ENCODE data around the gene MPC2. TPM values are rescaled to one million over a fixed set of nuclear protein-coding genes. Genes with fewer than 3 reads are reported as not detected.
A peak's percentile ranks its signal among the peaks of the same experiment; 100 is the strongest.

MPC2 gene
- total and polyA plus RNA-seq, 4 experiments from 2014 or later, result 30.8 to 123 (median 60.5) TPM

GRCh38 chr1:167909691-167910180 lies 27.1 kb downstream of the MPC2 start:
- ChIA-PET POLR2A (ENCODE audit: partially characterized antibody) (no interaction called here), CTCF (ENCODE audit: partially characterized antibody) (interaction anchor here (1.3 kb wide), 1 partner anchor 17 kb away, joined by 3 read pairs; no protein-coding TSS in a partner anchor)
- Mint-ChIP-seq H3K27me3 (peaks cover 2 to 3% of the 10 kb centered on the region in 2 donors), H3K4me1 (no peaks in the 10 kb centered on the region), H3K27ac (no peak overlapping the region), H3K36me3 (peaks cover 3 to 7% of the 10 kb centered on the region in 2 donors), H3K4me3 (peak overlapping the region in 1 of 8 donors; percentile 7), H3K9me3 (peaks cover 0 to 18% (median 15%) of the 10 kb centered on the region in 8 donors)
- DNase-seq, result no peak
- Histone ChIP-seq H3K27me3 (ENCODE audit: insufficient read depth, low read length) (no peaks in the 10 kb centered on the region), H3K36me3 (ENCODE audit: insufficient read depth, low read length) (no peaks in the 10 kb centered on the region), H3K27ac (ENCODE audit: low read depth, low read length) (no peak overlapping the region), H3K9me3 (ENCODE audit: control insufficient read depth in 1 of 2, low read length in 2 of 2) (no peaks in the 10 kb centered on the region), H3K4me1 (ENCODE audit: insufficient read depth, low read length) (no peaks in the 10 kb centered on the region), H3K4me3 (ENCODE audit: low read length in 2 of 2) (no peak overlapping the region)
- intact Hi-C loops (cut with micrococcal nuclease), result no loop called here

GRCh38 chr1:167905671-167906070 lies 31.2 kb downstream of the MPC2 start:
- ChIA-PET CTCF (ENCODE audit: partially characterized antibody) (no interaction called here), POLR2A (ENCODE audit: partially characterized antibody) (no interaction called here)
- Histone ChIP-seq H3K36me3 (ENCODE audit: insufficient read depth, low read length) (no peaks in the 10 kb centered on the region), H3K4me3 (ENCODE audit: low read length in 2 of 2) (no peak overlapping the region), H3K27me3 (ENCODE audit: insufficient read depth, low read length) (no peaks in the 10 kb centered on the region), H3K9me3 (ENCODE audit: control insufficient read depth in 1 of 2, low read length in 2 of 2) (no peaks in the 10 kb centered on the region), H3K4me1 (ENCODE audit: insufficient read depth, low read length) (no peaks in the 10 kb centered on the region), H3K27ac (ENCODE audit: low read depth, low read length) (no peak overlapping the region)
- Mint-ChIP-seq H3K36me3 (no peaks in the 10 kb centered on the region), H3K4me1 (no peaks in the 10 kb centered on the region), H3K27ac (no peak overlapping the region), H3K9me3 (peaks cover 0 to 18% (median 15%) of the 10 kb centered on the region in 8 donors), H3K27me3 (peaks cover 2 to 3% of the 10 kb centered on the region in 2 donors), H3K4me3 (no peak overlapping the region)
- intact Hi-C loops (cut with micrococcal nuclease), result no loop called here
- no peak for DNase-seq

- peaks cover 0 to 14% (median 12%) of the 10 kb centered on the region in 8 donors for H3K9me3 Mint-ChIP-seq
- DNase-seq, result no peak
- H3K27ac Mint-ChIP-seq, result no peak overlapping the region
- intact Hi-C loops (cut with micrococcal nuclease), result no loop called here
- no peaks in the 10 kb centered on the region for H3K27me3 ChIP-seq (ENCODE audit: insufficient read depth, low read length)
- H3K9me3 ChIP-seq (ENCODE audit: control insufficient read depth in 1 of 2, low read length in 2 of 2), result no peaks in the 10 kb centered on the region
- peaks cover 2 to 3% of the 10 kb centered on the region in 2 donors for H3K27me3 Mint-ChIP-seq
- no peak overlapping the region for H3K4me3 ChIP-seq (ENCODE audit: low read length in 2 of 2)
- ChIA-PET POLR2A (ENCODE audit: partially characterized antibody) (no interaction called here), CTCF (ENCODE audit: partially characterized antibody) (no interaction called here)
- H3K27ac ChIP-seq (ENCODE audit: low read depth, low read length), result no peak overlapping the region
- H3K4me1 ChIP-seq (ENCODE audit: insufficient read depth, low read length), result no peaks in the 10 kb centered on the region
- no peak overlapping the region for H3K4me3 Mint-ChIP-seq
- no peaks in the 10 kb centered on the region for H3K36me3 Mint-ChIP-seq
- H3K36me3 ChIP-seq (ENCODE audit: insufficient read depth, low read length), result no peaks in the 10 kb centered on the region
- no peaks in the 10 kb centered on the region for H3K4me1 Mint-ChIP-seq
These were observed 31.7 kb downstream of the MPC2 start for GRCh38 chr1:167905182-167905581.

GRCh38 chr1:167904652-167905130 lies 32.2 kb downstream of the MPC2 start:
- peaks cover 0 to 10% (median 9%) of the 10 kb centered on the region in 8 donors for H3K9me3 Mint-ChIP-seq
- POLR2A ChIA-PET (ENCODE audit: partially characterized antibody), result no interaction called here
- H3K4me3 Mint-ChIP-seq, result no peak overlapping the region
- H3K4me1 ChIP-seq (ENCODE audit: insufficient read depth, low read length), result no peaks in the 10 kb centered on the region
- no peak overlapping the region for H3K27ac ChIP-seq (ENCODE audit: low read depth, low read length)
- intact Hi-C loops (cut with micrococcal nuclease), result no loop called here
- DNase-seq, result no peak
- no peak overlapping the region for H3K27ac Mint-ChIP-seq
- no peaks in the 10 kb centered on the region for H3K27me3 ChIP-seq (ENCODE audit: insufficient read depth, low read length)
- CTCF ChIA-PET (ENCODE audit: partially characterized antibody), result no interaction called here
- no peaks in the 10 kb centered on the region for H3K9me3 ChIP-seq (ENCODE audit: control insufficient read depth in 1 of 2, low read length in 2 of 2)
- H3K36me3 ChIP-seq (ENCODE audit: insufficient read depth, low read length), result no peaks in the 10 kb centered on the region
- H3K4me1 Mint-ChIP-seq, result no peaks in the 10 kb centered on the region
- peaks cover 1 to 2% of the 10 kb centered on the region in 2 donors for H3K27me3 Mint-ChIP-seq
- no peaks in the 10 kb centered on the region for H3K36me3 Mint-ChIP-seq
- no peak overlapping the region for H3K4me3 ChIP-seq (ENCODE audit: low read length in 2 of 2)

- intact Hi-C loops (cut with micrococcal nuclease), result no loop called here
- CTCF ChIA-PET (ENCODE audit: partially characterized antibody), result no interaction called here
These were observed 36.0 kb downstream of the MPC2 start for GRCh38 chr1:167900907-167901306.

GRCh38 chr1:167899253-167899681 lies 37.6 kb downstream of the MPC2 start:
- Histone ChIP-seq H3K27me3 (ENCODE audit: insufficient read depth, low read length) (no peaks in the 10 kb centered on the region), H3K27ac (ENCODE audit: low read depth, low read length) (no peak overlapping the region), H3K4me3 (ENCODE audit: low read length in 2 of 2) (no peak overlapping the region), H3K9me3 (ENCODE audit: control insufficient read depth in 1 of 2, low read length in 2 of 2) (no peaks in the 10 kb centered on the region), H3K36me3 (ENCODE audit: insufficient read depth, low read length) (no peaks in the 10 kb centered on the region), H3K4me1 (ENCODE audit: insufficient read depth, low read length) (no peaks in the 10 kb centered on the region)
- Mint-ChIP-seq H3K9me3 (no peaks in the 10 kb centered on the region), H3K4me1 (no peaks in the 10 kb centered on the region), H3K36me3 (no peaks in the 10 kb centered on the region), H3K27ac (no peak overlapping the region), H3K27me3 (no peaks in the 10 kb centered on the region), H3K4me3 (no peak overlapping the region)
- intact Hi-C loops (cut with micrococcal nuclease), result no loop called here
- POLR2A ChIA-PET (ENCODE audit: partially characterized antibody), result no interaction called here
- no peak for DNase-seq
- CTCF ChIA-PET (ENCODE audit: partially characterized antibody), result no interaction called here

More at GRCh38 chr1:167900907-167901306, 36.0 kb downstream of the MPC2 start:
- Mint-ChIP-seq H3K36me3 (no peaks in the 10 kb centered on the region), H3K4me1 (no peaks in the 10 kb centered on the region), H3K27ac (no peak overlapping the region), H3K9me3 (no peaks in the 10 kb centered on the region), H3K27me3 (no peaks in the 10 kb centered on the region), H3K4me3 (no peak overlapping the region)
- Histone ChIP-seq H3K9me3 (ENCODE audit: control insufficient read depth in 1 of 2, low read length in 2 of 2) (no peaks in the 10 kb centered on the region), H3K27ac (ENCODE audit: low read depth, low read length) (no peak overlapping the region), H3K4me3 (ENCODE audit: low read length in 2 of 2) (no peak overlapping the region), H3K4me1 (ENCODE audit: insufficient read depth, low read length) (no peaks in the 10 kb centered on the region), H3K27me3 (ENCODE audit: insufficient read depth, low read length) (no peaks in the 10 kb centered on the region), H3K36me3 (ENCODE audit: insufficient read depth, low read length) (no peaks in the 10 kb centered on the region)
- POLR2A ChIA-PET (ENCODE audit: partially characterized antibody), result no interaction called here
- DNase-seq, result no peak

- Histone ChIP-seq H3K4me3 (ENCODE audit: low read length in 2 of 2) (no peak overlapping the region), H3K27me3 (ENCODE audit: insufficient read depth, low read length) (no peaks in the 10 kb centered on the region), H3K4me1 (ENCODE audit: insufficient read depth, low read length) (no peaks in the 10 kb centered on the region), H3K36me3 (ENCODE audit: insufficient read depth, low read length) (no peaks in the 10 kb centered on the region), H3K9me3 (ENCODE audit: control insufficient read depth in 1 of 2, low read length in 2 of 2) (no peaks in the 10 kb centered on the region), H3K27ac (ENCODE audit: low read depth, low read length) (no peak overlapping the region)
- ChIA-PET CTCF (ENCODE audit: partially characterized antibody) (no interaction called here), POLR2A (ENCODE audit: partially characterized antibody) (no interaction called here)
- DNase-seq, result no peak
- H3K27me3 Mint-ChIP-seq, result no peaks in the 10 kb centered on the region
- H3K36me3 Mint-ChIP-seq, result no peaks in the 10 kb centered on the region
- H3K4me1 Mint-ChIP-seq, result no peaks in the 10 kb centered on the region
- no peak overlapping the region for H3K4me3 Mint-ChIP-seq
- H3K9me3 Mint-ChIP-seq, result no peaks in the 10 kb centered on the region
- no peak overlapping the region for H3K27ac Mint-ChIP-seq
- intact Hi-C loops (cut with micrococcal nuclease), result no loop called here
These were observed 38.2 kb downstream of the MPC2 start for GRCh38 chr1:167898578-167899222.
